SK-N-SH (cell line): ENCODE data around the gene MICAL1.

Experiments used
- CTCF ChIP-seq: fragments of 200-600 bp; sonication (generic); IDR thresholded peaks from 2 replicates; pipeline ENCODE4 v1.6.1; 2017; ENCODE audit warnings: antibody characterized with exemption, mild to moderate bottlenecking, moderate library complexity
- EP300 ChIP-seq, 2 experiments: IDR thresholded peaks; 2 replicates each; pipeline versions ENCODE4 v1.4.0 to v1.6.1; 2012; ENCODE audit warnings: borderline replicate concordance in 1 of 2, low read depth in 1 of 2, low read length in 1 of 2
- FOXM1 ChIP-seq: IDR thresholded peaks from 2 replicates; pipeline ENCODE4 v1.4.0; 2012; ENCODE audit warnings: low read depth, mild to moderate bottlenecking
- GABPA ChIP-seq: IDR thresholded peaks from 2 replicates; pipeline ENCODE4 v1.4.0; 2012; ENCODE audit warnings: low read depth, mild to moderate bottlenecking
- IRF3 ChIP-seq: fragments of 150-350 bp; IDR thresholded peaks from 2 replicates; pipeline ENCODE4 v1.6.1; 2016; ENCODE audit warnings: mild to moderate bottlenecking, low read depth, low read length
- NFIC ChIP-seq: IDR thresholded peaks from 2 replicates; pipeline ENCODE4 v1.4.0; 2012; ENCODE audit warnings: borderline replicate concordance
- POLR2AphosphoS5 ChIP-seq: IDR thresholded peaks from 2 replicates; pipeline ENCODE4 v1.6.1; 2012; ENCODE audit warnings: low read depth, low read length
- TAF1 ChIP-seq: IDR thresholded peaks from 2 replicates; pipeline ENCODE4 v1.6.1; 2012; ENCODE audit warnings: low read depth, mild to moderate bottlenecking, low read length, moderate library complexity, borderline replicate concordance
- USF1 ChIP-seq: IDR thresholded peaks from 2 replicates; pipeline ENCODE4 v1.4.0; 2012; ENCODE audit warnings: low read depth, borderline replicate concordance
- YY1 ChIP-seq: IDR thresholded peaks from 2 replicates; pipeline ENCODE4 v1.4.0; 2012; ENCODE audit warnings: low read depth, mild to moderate bottlenecking
- TF ChIP-seq, protein P1 (sequence below): fragments of 150-350 bp; IDR thresholded peaks from 2 replicates; pipeline ENCODE4 v1.6.1; 2017; ENCODE audit warnings: antibody characterized with exemption, low read length, low read depth, borderline replicate concordance

DNA sequence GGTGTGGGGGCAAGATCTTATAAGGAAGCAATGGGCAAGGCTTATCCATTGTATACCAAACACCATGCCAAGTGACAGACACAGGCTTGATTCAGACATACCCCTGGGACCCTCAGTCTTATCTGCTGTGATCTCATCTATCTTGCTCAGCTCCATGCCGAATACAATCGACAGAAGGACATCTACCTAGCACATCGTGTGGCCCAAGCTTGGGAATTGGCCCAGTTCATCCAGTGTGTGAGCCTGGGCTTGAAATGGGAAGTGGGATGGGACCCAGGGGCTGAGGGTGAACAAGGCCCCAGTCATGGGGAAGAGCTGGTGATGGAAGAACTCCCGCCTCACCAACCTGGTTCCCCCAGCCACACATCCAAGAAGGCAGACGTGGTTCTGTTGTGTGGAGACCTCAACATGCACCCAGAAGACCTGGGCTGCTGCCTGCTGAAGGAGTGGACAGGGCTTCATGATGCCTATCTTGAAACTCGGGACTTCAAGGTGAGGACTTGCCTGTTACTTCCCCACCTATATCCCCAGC is 13.1 kb downstream of the MICAL1 start:
- TF ChIP-seq CTCF (no peak), IRF3 (no peak), TAF1 (no peak), FOXM1 (no peak), YY1 (no peak), EP300 (IDR thresholded peaks at IDR 0.05; ENCODE audit: borderline replicate concordance in 1 of 2, low read depth in 1 of 2, low read length in 1 of 2) (no peak), POLR2AphosphoS5 (no peak), NFIC (no peak), USF1 (no peak), GABPA (no peak)
- TF ChIP-seq, protein P1, sequence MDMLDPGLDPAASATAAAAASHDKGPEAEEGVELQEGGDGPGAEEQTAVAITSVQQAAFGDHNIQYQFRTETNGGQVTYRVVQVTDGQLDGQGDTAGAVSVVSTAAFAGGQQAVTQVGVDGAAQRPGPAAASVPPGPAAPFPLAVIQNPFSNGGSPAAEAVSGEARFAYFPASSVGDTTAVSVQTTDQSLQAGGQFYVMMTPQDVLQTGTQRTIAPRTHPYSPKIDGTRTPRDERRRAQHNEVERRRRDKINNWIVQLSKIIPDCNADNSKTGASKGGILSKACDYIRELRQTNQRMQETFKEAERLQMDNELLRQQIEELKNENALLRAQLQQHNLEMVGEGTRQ, result no peak
